Uterus (tissue), 2 donors: ENCODE data around the gene OTOG.

Experiments used
- CTCF ChIP-seq, 4 experiments: fragments of 200-600 bp in 2 of 4; fragments of 450-650 bp in 2 of 4; sonication (generic) in 2 of 4; IDR thresholded peaks; one replicate each; pipeline ENCODE4 v1.5.1; 2016 to 2019; ENCODE audit warnings: antibody characterized with exemption in 4 of 4, mild to moderate bottlenecking in 2 of 4, moderate library complexity in 1 of 4
- POLR2A ChIP-seq, 2 donors: fragments of 450-650 bp; IDR thresholded peaks; one replicate each; pipeline ENCODE4 v1.6.1; 2016; ENCODE audit warnings: antibody characterized with exemption in 2 of 2, mild to moderate bottlenecking in 1 of 2, moderate library complexity in 1 of 2

- TF ChIP-seq CTCF (IDR thresholded peaks at IDR 0.05) (no peak), POLR2A (IDR thresholded peaks at IDR 0.05) (no peak)
These were observed 2.9 kb upstream of the OTOG start, which contains the start of gene USH1C for GRCh38 chr11:17544181-17544622.
